Neural cell (in vitro differentiated cells): ENCODE measurements around the gene ITPRIP. TPM values are rescaled to one million over a fixed set of nuclear protein-coding genes. Genes with fewer than 3 reads are reported as not detected.

Source experiments
- H2AFZ ChIP-seq: fragments of 200-600, 300-800 bp; sonication (generic), shearing (Covaris generic); 2 replicates; pipeline ENCODE4 v1.6.0; 2014; ENCODE audit warnings: low read depth, mild to moderate bottlenecking, antibody characterized with exemption, low read length, moderate library complexity
- H3F3A ChIP-seq: fragments of 200-600 bp; shearing (Covaris generic); 2 replicates; pipeline ENCODE4 v1.6.1; 2016; ENCODE audit warnings: mild to moderate bottlenecking, moderate library complexity, mixed read lengths, antibody characterized with exemption, low read length; ENCODE audit not compliant: insufficient read depth, poor library complexity, severe bottlenecking
- H3K27ac ChIP-seq: fragments of 200-600, 300-800 bp; sonication (generic), shearing (Covaris generic); 2 replicates; pipeline ENCODE4 v1.5.1; 2014; ENCODE audit warnings: mild to moderate bottlenecking, low read length, moderate library complexity
- H3K27me3 ChIP-seq: fragments of 300-800, 200-600 bp; sonication (generic), shearing (Covaris generic); 2 replicates; pipeline ENCODE4 v1.6.0; 2014; ENCODE audit warnings: mild to moderate bottlenecking, low read depth, low read length, moderate library complexity; ENCODE audit not compliant: insufficient read depth
- H3K36me3 ChIP-seq: fragments of 300-800, 200-600 bp; sonication (generic), shearing (Covaris generic); 2 replicates; pipeline ENCODE4 v1.5.1; 2014; ENCODE audit warnings: mild to moderate bottlenecking, antibody characterized with exemption, low read length, moderate library complexity; ENCODE audit not compliant: insufficient read depth
- H3K4me2 ChIP-seq: fragments of 300-800, 200-600 bp; sonication (generic), shearing (Covaris generic); 2 replicates; pipeline ENCODE4 v1.6.0; 2014; ENCODE audit warnings: mild to moderate bottlenecking, low read length
- H3K4me3 ChIP-seq: fragments of 300-800, 200-600 bp; sonication (generic), shearing (Covaris generic); 2 replicates; pipeline ENCODE4 v1.5.1; 2014; ENCODE audit warnings: mild to moderate bottlenecking, low read length, moderate library complexity
- H3K79me2 ChIP-seq: fragments of 200-600 bp; shearing (Covaris generic); replicated peaks from 2 replicates; pipeline ENCODE4 v1.6.0; 2014; ENCODE audit warnings: mild to moderate bottlenecking, low read length, moderate library complexity; ENCODE audit not compliant: insufficient read depth
- H3K9ac ChIP-seq: fragments of 300-800, 200-600 bp; sonication (generic), shearing (Covaris generic); 2 replicates; pipeline ENCODE4 v1.6.1; 2016; ENCODE audit warnings: mild to moderate bottlenecking, low read length, mixed read lengths
- H3K9me2 ChIP-seq: fragments of 200-600 bp; shearing (Covaris generic); 2 replicates; pipeline ENCODE4 v1.6.1; 2016; ENCODE audit warnings: mild to moderate bottlenecking, low read length, mixed read lengths; ENCODE audit not compliant: insufficient read depth
- H3K9me3 ChIP-seq: fragments of 200-600, 300-800 bp; sonication (generic), shearing (Covaris generic); 2 replicates; pipeline ENCODE4 v1.6.1; 2016; ENCODE audit warnings: mild to moderate bottlenecking, mixed run types, low read length, moderate library complexity, mixed read lengths
- H4K20me1 ChIP-seq: fragments of 200-600 bp; shearing (Covaris generic); 2 replicates; pipeline ENCODE4 v1.6.1; 2016; ENCODE audit warnings: mild to moderate bottlenecking, mixed run types; ENCODE audit not compliant: insufficient read depth
- CTCF ChIP-seq: fragments of 450-650 bp; IDR thresholded peaks from 2 replicates; pipeline ENCODE4 v1.5.1; 2014; ENCODE audit warnings: antibody characterized with exemption, mild to moderate bottlenecking, moderate library complexity; ENCODE audit not compliant: poor library complexity, severe bottlenecking
- EP300 ChIP-seq: fragments of 450-650 bp; conservative IDR thresholded peaks from 2 replicates; pipeline ENCODE4 v1.6.1; 2014; ENCODE audit warnings: antibody characterized with exemption, mild to moderate bottlenecking, moderate library complexity; ENCODE audit not compliant: poor library complexity, severe bottlenecking
- EZH2 ChIP-seq: fragments of 200-600, 300-800 bp; shearing (Covaris generic), sonication (generic); IDR thresholded peaks from 2 replicates; pipeline ENCODE4 v1.6.1; 2014; ENCODE audit warnings: antibody characterized with exemption, low read length, borderline replicate concordance, mild to moderate bottlenecking; ENCODE audit not compliant: insufficient read depth, poor library complexity, severe bottlenecking
- MXI1 ChIP-seq: fragments of 450-650 bp; conservative IDR thresholded peaks from 2 replicates; pipeline ENCODE4 v1.6.1; 2014; ENCODE audit warnings: antibody characterized with exemption, mild to moderate bottlenecking; ENCODE audit not compliant: poor library complexity, severe bottlenecking
- POLR2AphosphoS5 ChIP-seq: IDR thresholded peaks from 2 replicates; pipeline ENCODE4 v1.6.1; 2012
- RAD21 ChIP-seq: fragments of 450-650 bp; conservative IDR thresholded peaks from 2 replicates; pipeline ENCODE4 v1.6.1; 2014; ENCODE audit warnings: antibody characterized with exemption, mild to moderate bottlenecking, moderate library complexity
- SMC3 ChIP-seq: fragments of 450-650 bp; conservative IDR thresholded peaks from 2 replicates; pipeline ENCODE4 v1.6.1; 2014; ENCODE audit warnings: antibody characterized with exemption, mild to moderate bottlenecking, moderate library complexity; ENCODE audit not compliant: poor library complexity
- TAF1 ChIP-seq: IDR thresholded peaks from 2 replicates; pipeline ENCODE4 v1.6.1; 2012; ENCODE audit warnings: low read depth
- polyA plus RNA-seq: library from polyadenylated mRNA; depleted of rRNA; stranded (reverse); fragments of >200 nt; gene quantifications from 2 replicates; pipeline ENCODE4 v1.2.3, GENCODE V29; 2014
- TF ChIP-seq, protein P1 (sequence below): IDR thresholded peaks from 2 replicates; pipeline ENCODE4 v1.6.1; 2012; ENCODE audit warnings: borderline replicate concordance

ITPRIP gene
- polyA plus RNA-seq, 1 donor from 2014 or later: 1.5 TPM

GRCh38 chr10:104307576-104308438 lies 30.5 kb downstream of the ITPRIP start:
- no peak overlapping the region for H3K27ac ChIP-seq
- H2AFZ ChIP-seq: no peak overlapping the region

DNA sequence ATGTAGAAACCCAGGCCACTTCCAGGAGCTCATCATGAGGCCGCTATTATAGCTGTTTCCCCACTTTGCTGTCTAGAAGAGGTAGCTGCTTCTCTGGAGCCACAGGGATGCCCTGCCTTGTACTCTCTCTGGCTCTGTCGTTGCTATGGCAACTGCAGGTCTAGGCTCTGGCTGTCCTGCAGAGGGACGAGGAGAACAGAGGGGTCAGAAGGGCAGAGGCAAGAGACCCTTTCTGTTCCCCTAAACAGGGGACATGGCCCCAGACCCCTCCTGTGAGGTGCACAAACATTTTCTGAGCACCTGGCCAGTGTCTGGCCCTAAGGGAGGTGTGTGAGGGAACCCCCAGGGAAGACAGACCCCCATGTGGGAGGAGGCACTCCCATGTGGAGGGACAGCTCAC lies 31.4 kb downstream of the ITPRIP start:
- Histone ChIP-seq H3K27ac (no peak overlapping the region), H3K4me3 (no peak overlapping the region), H3K79me2 (no peaks in the 10 kb centered on the region), H3F3A (no peaks in the 10 kb centered on the region), H3K9me2 (no peaks in the 10 kb centered on the region), H3K9ac (no peak overlapping the region), H3K27me3 (no peaks in the 10 kb centered on the region), H3K9me3 (no peaks in the 10 kb centered on the region), H2AFZ (no peak overlapping the region), H3K4me2 (no peak overlapping the region), H3K36me3 (no peaks in the 10 kb centered on the region), H4K20me1 (no peaks in the 10 kb centered on the region)
- TF ChIP-seq RAD21: no peak
- TF ChIP-seq EZH2: no peak
- no peak for TF ChIP-seq SMC3
- no peak for TF ChIP-seq CTCF
- TF ChIP-seq TAF1: no peak

More at GRCh38 chr10:104307576-104308438, 30.5 kb downstream of the ITPRIP start:
- no peaks in the 10 kb centered on the region for H4K20me1 ChIP-seq
- no peak overlapping the region for H3K4me3 ChIP-seq
- no peaks in the 10 kb centered on the region for H3K79me2 ChIP-seq
- TF ChIP-seq SMC3 (no peak), CTCF (no peak)
- peaks cover 6% of the 10 kb centered on the region for H3K36me3 ChIP-seq
- H3K4me2 ChIP-seq: no peak overlapping the region
- H3K9me3 ChIP-seq: no peaks in the 10 kb centered on the region
- H3K9ac ChIP-seq: no peak overlapping the region
- H3K27me3 ChIP-seq: no peaks in the 10 kb centered on the region
- H3K9me2 ChIP-seq: no peaks in the 10 kb centered on the region
- no peaks in the 10 kb centered on the region for H3F3A ChIP-seq

GRCh38 chr10:104304927-104305326 lies 33.3 kb downstream of the ITPRIP start:
- Histone ChIP-seq H4K20me1 (no peaks in the 10 kb centered on the region), H2AFZ (no peak overlapping the region), H3K9me3 (no peaks in the 10 kb centered on the region), H3K4me2 (no peak overlapping the region), H3K36me3 (no peaks in the 10 kb centered on the region), H3F3A (no peaks in the 10 kb centered on the region), H3K9ac (no peak overlapping the region), H3K4me3 (no peak overlapping the region), H3K9me2 (no peaks in the 10 kb centered on the region), H3K79me2 (no peaks in the 10 kb centered on the region), H3K27ac (no peak overlapping the region), H3K27me3 (no peaks in the 10 kb centered on the region)
- no peak for TF ChIP-seq POLR2AphosphoS5
- TF ChIP-seq, protein P1, sequence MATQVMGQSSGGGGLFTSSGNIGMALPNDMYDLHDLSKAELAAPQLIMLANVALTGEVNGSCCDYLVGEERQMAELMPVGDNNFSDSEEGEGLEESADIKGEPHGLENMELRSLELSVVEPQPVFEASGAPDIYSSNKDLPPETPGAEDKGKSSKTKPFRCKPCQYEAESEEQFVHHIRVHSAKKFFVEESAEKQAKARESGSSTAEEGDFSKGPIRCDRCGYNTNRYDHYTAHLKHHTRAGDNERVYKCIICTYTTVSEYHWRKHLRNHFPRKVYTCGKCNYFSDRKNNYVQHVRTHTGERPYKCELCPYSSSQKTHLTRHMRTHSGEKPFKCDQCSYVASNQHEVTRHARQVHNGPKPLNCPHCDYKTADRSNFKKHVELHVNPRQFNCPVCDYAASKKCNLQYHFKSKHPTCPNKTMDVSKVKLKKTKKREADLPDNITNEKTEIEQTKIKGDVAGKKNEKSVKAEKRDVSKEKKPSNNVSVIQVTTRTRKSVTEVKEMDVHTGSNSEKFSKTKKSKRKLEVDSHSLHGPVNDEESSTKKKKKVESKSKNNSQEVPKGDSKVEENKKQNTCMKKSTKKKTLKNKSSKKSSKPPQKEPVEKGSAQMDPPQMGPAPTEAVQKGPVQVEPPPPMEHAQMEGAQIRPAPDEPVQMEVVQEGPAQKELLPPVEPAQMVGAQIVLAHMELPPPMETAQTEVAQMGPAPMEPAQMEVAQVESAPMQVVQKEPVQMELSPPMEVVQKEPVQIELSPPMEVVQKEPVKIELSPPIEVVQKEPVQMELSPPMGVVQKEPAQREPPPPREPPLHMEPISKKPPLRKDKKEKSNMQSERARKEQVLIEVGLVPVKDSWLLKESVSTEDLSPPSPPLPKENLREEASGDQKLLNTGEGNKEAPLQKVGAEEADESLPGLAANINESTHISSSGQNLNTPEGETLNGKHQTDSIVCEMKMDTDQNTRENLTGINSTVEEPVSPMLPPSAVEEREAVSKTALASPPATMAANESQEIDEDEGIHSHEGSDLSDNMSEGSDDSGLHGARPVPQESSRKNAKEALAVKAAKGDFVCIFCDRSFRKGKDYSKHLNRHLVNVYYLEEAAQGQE: no peak
- TF ChIP-seq TAF1: no peak
- TF ChIP-seq RAD21: no peak
- TF ChIP-seq EZH2: no peak
- TF ChIP-seq SMC3: no peak
- no peak for TF ChIP-seq MXI1
- TF ChIP-seq EP300: no peak
- no peak for TF ChIP-seq CTCF
